Mammary epithelial cell (primary cell): ENCODE measurements around the gene NFATC2IP.

ENCODE experiments used
- CTCF ChIP-seq, 2 donors: IDR thresholded peaks in 1 of 2; conservative IDR thresholded peaks in 1 of 2; 2 replicates each; pipeline ENCODE4 v1.5.1; 2011 to 2012; ENCODE audit warnings: inconsistent platforms in 2 of 2, low read length in 2 of 2, mild to moderate bottlenecking in 2 of 2, control low read depth in 1 of 2, low read depth in 1 of 2; ENCODE audit not compliant: insufficient read depth in 1 of 2; ENCODE audit errors: extremely low read depth in 1 of 2
- EZH2 ChIP-seq: IDR thresholded peaks from 2 replicates; pipeline ENCODE4 v1.6.1; 2012; ENCODE audit warnings: low read length, inconsistent platforms, borderline replicate concordance

DNA sequence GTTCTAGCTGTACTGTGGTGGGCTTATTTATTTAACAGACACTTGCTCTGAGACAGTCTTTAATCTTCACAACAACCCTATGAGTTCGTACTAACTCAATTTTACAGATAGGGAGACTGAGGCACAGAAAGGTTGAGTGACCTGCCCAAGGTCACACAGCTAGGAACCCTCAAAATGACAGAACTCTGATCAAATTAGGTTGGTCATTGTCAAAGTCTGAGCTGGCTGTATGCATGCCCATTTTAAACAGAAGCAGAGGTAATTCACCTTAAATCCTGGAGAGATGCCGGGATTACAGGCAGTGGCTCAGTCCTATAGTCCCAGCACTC is 59.1 kb downstream of the NFATC2IP start:
- no peak for TF ChIP-seq CTCF (conservative IDR thresholded peaks at IDR 0.05 in 1 of 2, IDR thresholded peaks at IDR 0.05 in 1 of 2; ENCODE audit: extremely low read depth in 1 of 2, insufficient read depth in 1 of 2, low read depth in 1 of 2, low read length in 2 of 2)
- no peak for TF ChIP-seq EZH2
